IMR-90 (cell line): ENCODE results near the gene LINC01488. TPM values are rescaled to one million over a fixed set of nuclear protein-coding genes. Genes with fewer than 3 reads are reported as not detected.

ENCODE experiments used
- ATAC-seq: fragments of 200-7000 bp; cut with Tn5 transposase; 2 replicates; pipeline ENCODE4 v1.9.1; 2020; ENCODE audit warnings: low read depth, mild to moderate bottlenecking, moderate library complexity
- BruUV-seq: library from RNA; stranded (reverse); fragments of 400-500 nt; replicated peaks from 2 replicates; lab custom pipeline; 2021; lab: Mats Ljungman, UMichigan
- CTCF ChIA-PET: fragments of 300-600 bp; formaldehyde crosslinking; extraction: SDS; loops from one replicate; lab custom pipeline; 2021; ENCODE audit warnings: antibody characterized with exemption; lab: Yijun Ruan, JAX
- POLR2A ChIA-PET: fragments of 300-600 bp; sonication (Branson Sonifier 250); formaldehyde crosslinking; loops from one replicate; lab custom pipeline; 2022; ENCODE audit warnings: antibody characterized with exemption; ENCODE audit not compliant: unreplicated experiment; lab: Charles Lee
- DNase-seq: peaks from one replicate; pipeline ENCODE4 v3.0.0; 2013
- H2AFZ ChIP-seq: replicated peaks from 2 replicates; pipeline ENCODE3; 2013; ENCODE audit warnings: low read length, mild to moderate bottlenecking; ENCODE audit not compliant: poor library complexity
- H2AK5ac ChIP-seq: 2 replicates; pipeline ENCODE4 v1.6.1; 2013; ENCODE audit warnings: low read depth, low read length, inconsistent platforms
- H2AK9ac ChIP-seq: replicated peaks from 2 replicates; pipeline ENCODE3; 2013; ENCODE audit warnings: mild to moderate bottlenecking, low read depth, low read length, moderate library complexity; ENCODE audit not compliant: poor library complexity
- H2BK120ac ChIP-seq: 2 replicates; pipeline ENCODE4 v1.6.1; 2013; ENCODE audit warnings: low read depth, low read length, inconsistent platforms
- H2BK15ac ChIP-seq: 3 replicates; pipeline ENCODE4 v1.6.1; 2013; ENCODE audit warnings: low read depth, low read length, inconsistent platforms
- H2BK20ac ChIP-seq: 2 replicates; pipeline ENCODE4 v1.6.1; 2013; ENCODE audit warnings: low read depth, mild to moderate bottlenecking, inconsistent platforms, low read length, moderate library complexity
- H2BK5ac ChIP-seq: 2 replicates; pipeline ENCODE4 v1.6.1; 2013; ENCODE audit warnings: mild to moderate bottlenecking, low read depth, low read length, inconsistent platforms; ENCODE audit not compliant: poor library complexity, severe bottlenecking
- H3K14ac ChIP-seq: replicated peaks from 2 replicates; pipeline ENCODE4 v1.6.1; 2013; ENCODE audit warnings: low read depth, low read length, inconsistent platforms
- H3K18ac ChIP-seq: 2 replicates; pipeline ENCODE4 v1.6.1; 2013; ENCODE audit warnings: low read depth, low read length, control low read depth
- H3K23ac ChIP-seq: 2 replicates; pipeline ENCODE4 v1.6.1; 2013; ENCODE audit warnings: low read depth, low read length, inconsistent platforms
- H3K27ac ChIP-seq: 2 replicates; pipeline ENCODE4 v1.5.1; 2013; ENCODE audit warnings: mild to moderate bottlenecking, control low read depth, low read length; ENCODE audit not compliant: insufficient read depth
- H3K27me3 ChIP-seq: 2 replicates; pipeline ENCODE4 v1.6.1; 2013; ENCODE audit warnings: low read length; ENCODE audit not compliant: control insufficient read depth, insufficient read depth
- H3K36me3 ChIP-seq: 2 replicates; pipeline ENCODE4 v1.6.1; 2013; ENCODE audit warnings: low read length, mixed read lengths; ENCODE audit not compliant: control insufficient read depth, insufficient read depth
- H3K4ac ChIP-seq: 2 replicates; pipeline ENCODE4 v1.6.1; 2013; ENCODE audit warnings: low read depth, low read length, inconsistent platforms
- H3K4me1 ChIP-seq: 2 replicates; pipeline ENCODE4 v1.6.1; 2013; ENCODE audit warnings: low read length, mixed read lengths; ENCODE audit not compliant: control insufficient read depth, insufficient read depth
- H3K4me2 ChIP-seq: 2 replicates; pipeline ENCODE4 v1.6.1; 2013; ENCODE audit warnings: low read depth, mild to moderate bottlenecking, control low read depth, low read length, moderate library complexity
- H3K4me3 ChIP-seq: 2 replicates; pipeline ENCODE4 v1.5.1; 2013; ENCODE audit warnings: low read depth, mild to moderate bottlenecking, control low read depth, low read length, moderate library complexity; ENCODE audit not compliant: insufficient read depth
- H3K56ac ChIP-seq: 2 replicates; pipeline ENCODE4 v1.6.1; 2013; ENCODE audit warnings: low read length, inconsistent platforms; ENCODE audit not compliant: insufficient read depth; ENCODE audit errors: extremely low read depth
- H3K79me1 ChIP-seq, 2 experiments: 2 replicates each; pipeline ENCODE4 v1.6.1; 2013; ENCODE audit warnings: low read length in 2 of 2, inconsistent platforms in 1 of 2, low read depth in 1 of 2
- H3K9ac ChIP-seq: 2 replicates; pipeline ENCODE4 v1.6.1; 2013; ENCODE audit warnings: low read depth, low read length, control low read depth
- H3K9me1 ChIP-seq: 2 replicates; pipeline ENCODE4 v1.6.1; 2013; ENCODE audit warnings: low read length, inconsistent platforms; ENCODE audit not compliant: insufficient read depth
- H3K9me3 ChIP-seq: 2 replicates; pipeline ENCODE4 v1.6.1; 2013; ENCODE audit warnings: low read length; ENCODE audit not compliant: control insufficient read depth, insufficient read depth
- H4K20me1 ChIP-seq: 2 replicates; pipeline ENCODE4 v1.6.1; 2013; ENCODE audit warnings: low read length, inconsistent platforms; ENCODE audit not compliant: insufficient read depth
- H4K5ac ChIP-seq: 2 replicates; pipeline ENCODE4 v1.6.1; 2013; ENCODE audit warnings: mild to moderate bottlenecking, low read depth, low read length, control low read depth
- H4K8ac ChIP-seq, 2 experiments: 2 replicates each; pipeline ENCODE4 v1.6.1; 2013; ENCODE audit warnings: low read depth in 2 of 2, low read length in 2 of 2, control low read depth in 1 of 2, inconsistent platforms in 1 of 2
- H4K91ac ChIP-seq: 2 replicates; pipeline ENCODE4 v1.6.1; 2013; ENCODE audit warnings: low read depth, low read length, inconsistent platforms; ENCODE audit not compliant: insufficient read depth
- BHLHE40 ChIP-seq: fragments of 150-350 bp; IDR thresholded peaks from 2 replicates; pipeline ENCODE4 v1.6.1; 2016; ENCODE audit warnings: mild to moderate bottlenecking, low read depth, low read length
- RCOR1 ChIP-seq: IDR thresholded peaks from 2 replicates; pipeline ENCODE4 v1.6.1; 2012; ENCODE audit warnings: mild to moderate bottlenecking, low read length, improper control_type of control experiment; ENCODE audit not compliant: insufficient replicate concordance
- WGBS, 2 experiments: methylation state at CpG; one replicate each; pipeline versions ENCODE4 v1.1.5 to v1.1.7; 2013; ENCODE audit warnings: missing lambda C conversion rate in 2 of 2; ENCODE audit not compliant: insufficient read length in 1 of 2; ENCODE audit errors: extremely low coverage in 2 of 2; 5-methylcytosine and 5-hydroxymethylcytosine counted together
- dilution Hi-C: fragments of 300-500 bp; cut with HindIII; formaldehyde crosslinking; loops from one replicate; pipeline ENCODE4 v1.14.3; 2018; ENCODE audit warnings: low sequenced_read_pairs; ENCODE audit not compliant: unreplicated experiment
- in situ Hi-C: fragments of 300-500 bp; cut with MboI; formaldehyde crosslinking; loops from 3 replicates; pipeline ENCODE4 v1.14.3; 2019; ENCODE audit warnings: low sequenced_read_pairs, inconsistent platforms, mixed read lengths
- intact Hi-C: fragments of 100-400 bp; cut with micrococcal nuclease; formaldehyde crosslinking; loops from 2 replicates; pipeline ENCODE4 v1.10.0; 2022
- polyA plus RNA-seq, 3 experiments: library from polyadenylated mRNA; depleted of rRNA; stranded (reverse); fragments of >200 nt; gene quantifications; 2 replicates each; pipeline ENCODE4 v1.2.3, GENCODE V29; 2012; ENCODE audit warnings: low replicate concordance in 1 of 3
- total RNA-seq: library from RNA; depleted of rRNA; stranded (reverse); fragments of >200 nt; gene quantifications from 2 replicates; pipeline ENCODE4 v1.2.3, GENCODE V29; 2012

LINC01488 gene
- total and polyA plus RNA-seq, 2 of the 4 experiments (the other 2 are of a cell fraction): not detected

DNA sequence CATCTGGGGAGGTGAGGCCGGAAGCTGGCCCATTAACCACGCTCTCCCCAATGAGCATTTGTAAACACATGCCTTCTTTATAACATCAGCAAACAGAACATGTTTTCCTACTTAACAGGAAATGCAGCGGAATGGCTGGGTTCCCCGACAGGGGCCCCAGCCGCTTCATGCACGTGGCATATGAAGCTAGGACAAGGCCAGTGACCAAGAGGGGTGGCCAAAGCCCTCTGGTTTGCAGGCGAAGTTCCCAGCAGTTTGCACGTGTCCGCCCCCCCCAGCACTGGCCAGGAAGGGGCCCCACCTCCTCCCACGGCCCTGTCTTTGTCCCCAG is 38.7 kb upstream of the LINC01488 start:
- Histone ChIP-seq H4K5ac (peak overlapping the region; percentile 52), H3K27me3 (no peaks in the 10 kb centered on the region), H2BK20ac (peak overlapping the region; percentile 92), H3K9me3 (no peaks in the 10 kb centered on the region), H3K4me2 (peak overlapping the region; percentile 58), H4K20me1 (no peaks in the 10 kb centered on the region), H2AK9ac (peak overlapping the region; percentile 95), H2AK5ac (peak overlapping the region; percentile 90), H2AFZ (peak overlapping the region; percentile 85), H3K4ac (peak overlapping the region; percentile 87), H3K9me1 (peaks cover 15% of the 10 kb centered on the region), H3K14ac (peak overlapping the region; percentile 69), H3K18ac (peak overlapping the region; percentile 70), H2BK5ac (peak overlapping the region; percentile 84), H3K4me1 (peaks cover 25% of the 10 kb centered on the region), H3K4me3 (no peak overlapping the region), H3K23ac (peak overlapping the region; percentile 82), H3K27ac (peak overlapping the region; percentile 84), H4K8ac (peak overlapping the region; percentile 61 to 87), H3K9ac (peak overlapping the region; percentile 32; the same call in 1 of the 2 replicates), H2BK15ac (peak overlapping the region; percentile 76; the same call in 2 of the 3 replicates), H3K56ac (peak overlapping the region; percentile 91), H4K91ac (peak overlapping the region; percentile 92), H3K36me3 (no peaks in the 10 kb centered on the region), H3K79me1 (peaks cover 0 to 11% of the 10 kb centered on the region in 2 experiments; a peak in 2 of 4 replicates), H2BK120ac (peak overlapping the region; percentile 90)
- no TSS peak for BruUV-seq
- CTCF ChIA-PET: interaction anchor here (1.1 kb wide), 1 partner anchor 226 kb away, joined by 3 read pairs; no protein-coding TSS in a partner anchor
- intact Hi-C loops: loop anchor here (2.0 to 5.0 kb wide), 3 partner anchors 54 to 340 kb away; no protein-coding TSS in a partner anchor
- dilution Hi-C loops: no loop called here
- POLR2A ChIA-PET: interaction anchor here (0.5 to 1.3 kb wide), 3 partner anchors 12 to 146 kb away, joined by 4 read pairs; no protein-coding TSS in a partner anchor
- ATAC-seq: peak; percentile 27
- in situ Hi-C loops: loop anchor here (10.0 kb wide), 1 partner anchor 192 kb away; no protein-coding TSS in a partner anchor
- TF ChIP-seq BHLHE40: peak; percentile 67; the same call in 1 of the 2 replicates
- no peak for TF ChIP-seq RCOR1
- peak; percentile 60 for DNase-seq
- 12% methylated on average over 3 of the region's 10 CpGs; no CpG with 5 or more reads in 1 of the 2 experiments for WGBS, 2 experiments
